Frontal cortex (tissue), 4 donors: ENCODE measurements around the gene ARHGEF16. TPM values are rescaled to one million over a fixed set of nuclear protein-coding genes. Genes with fewer than 3 reads are reported as not detected.

Experiments
- DNase-seq, 2 donors: peaks; one replicate each; pipeline ENCODE4 v3.0.0; 2012; ENCODE audit warnings: low spot score in 2 of 2
- FAIRE-seq: peaks from 2 replicates; lab custom pipeline; 2012; peaks lifted over from hg19 to GRCh38; lab: Jason Lieb, UNC
- total RNA-seq: library from RNA; depleted of rRNA; stranded (reverse); fragments of >200 nt; gene quantifications from one replicate; pipeline ENCODE4 v1.2.3, GENCODE V29; 2014
- donor health status: control.
- donor health status: control.
- donor health status: control.

The ARHGEF16 gene
- total RNA-seq, 1 donor from 2014 or later, result not detected

GRCh38 chr1:3508757-3509415 is 54.4 kb downstream of the ARHGEF16 start:
- DNase-seq (no peak), FAIRE-seq (no peak)

- FAIRE-seq, result no peak
These were observed 55.3 kb downstream of the ARHGEF16 start for GRCh38 chr1:3509721-3510120.

GRCh38 chr1:3510136-3510955 is 55.9 kb downstream of the ARHGEF16 start:
- DNase-seq, result peak in 1 of 2 donors; percentile 57

More at GRCh38 chr1:3509721-3510120, 55.3 kb downstream of the ARHGEF16 start:
- no peak for DNase-seq

GRCh38 chr1:3510956-3511250 is 56.4 kb downstream of the ARHGEF16 start:
- FAIRE-seq, result no peak
- DNase-seq, result no peak

More at GRCh38 chr1:3510136-3510955, 55.9 kb downstream of the ARHGEF16 start:
- no peak for FAIRE-seq

- FAIRE-seq (no peak), DNase-seq (no peak)
These were observed 56.8 kb downstream of the ARHGEF16 start for GRCh38 chr1:3511306-3511705.

- FAIRE-seq, result no peak
- no peak for DNase-seq
These were observed 57.4 kb downstream of the ARHGEF16 start for GRCh38 chr1:3511856-3512255.

- no peak for DNase-seq
- FAIRE-seq, result no peak
These were observed 59.9 kb downstream of the ARHGEF16 start for GRCh38 chr1:3514404-3514803.

GRCh38 chr1:3515272-3515671 is 60.8 kb downstream of the ARHGEF16 start:
- DNase-seq (no peak), FAIRE-seq (no peak)

- DNase-seq (no peak), FAIRE-seq (no peak)
These were observed 61.5 kb downstream of the ARHGEF16 start for GRCh38 chr1:3515774-3516480.

- no peak for FAIRE-seq
These were observed 62.0 kb downstream of the ARHGEF16 start for GRCh38 chr1:3516481-3516869.

GRCh38 chr1:3516911-3517675 is 62.6 kb downstream of the ARHGEF16 start:
- FAIRE-seq (no peak), DNase-seq (no peak)

More at GRCh38 chr1:3516481-3516869, 62.0 kb downstream of the ARHGEF16 start:
- DNase-seq, result no peak

- DNase-seq, result no peak
- FAIRE-seq, result no peak
These were observed 63.8 kb downstream of the ARHGEF16 start for GRCh38 chr1:3518256-3518655.

GRCh38 chr1:3518756-3519155 is 64.3 kb downstream of the ARHGEF16 start:
- FAIRE-seq (no peak), DNase-seq (peak in 1 of 2 donors; percentile 45)

- FAIRE-seq, result no peak
- DNase-seq, result no peak
These were observed 64.9 kb downstream of the ARHGEF16 start for GRCh38 chr1:3519301-3519885.

- no peak for FAIRE-seq
- DNase-seq, result no peak
These were observed 66.2 kb downstream of the ARHGEF16 start for GRCh38 chr1:3520419-3521378.

GRCh38 chr1:3521426-3521825 is 67.0 kb downstream of the ARHGEF16 start:
- FAIRE-seq, result no peak
- no peak for DNase-seq

- FAIRE-seq (no peak), DNase-seq (no peak)
These were observed 67.6 kb downstream of the ARHGEF16 start for GRCh38 chr1:3522112-3522511.

GRCh38 chr1:3522564-3523265 is 68.2 kb downstream of the ARHGEF16 start:
- DNase-seq (no peak), FAIRE-seq (no peak)
